DOHH2 (cell line): Measurements from ENCODE around the gene PARP15.

Experiments
- EZH2phosphoT487 ChIP-seq: fragments of 200-600 bp; sonication (generic); IDR thresholded peaks from 2 replicates; pipeline ENCODE4 v1.6.1; 2017; ENCODE audit warnings: borderline replicate concordance, mild to moderate bottlenecking, antibody characterized with exemption, low read length, moderate library complexity, mixed read lengths
- TF ChIP-seq, protein P1 (sequence below): fragments of 200-600 bp; sonication (generic); IDR thresholded peaks from one replicate; pipeline ENCODE4 v1.5.1; 2014; ENCODE audit warnings: antibody characterized with exemption, mild to moderate bottlenecking, low read depth, low read length; ENCODE audit not compliant: poor library complexity, severe bottlenecking

DNA sequence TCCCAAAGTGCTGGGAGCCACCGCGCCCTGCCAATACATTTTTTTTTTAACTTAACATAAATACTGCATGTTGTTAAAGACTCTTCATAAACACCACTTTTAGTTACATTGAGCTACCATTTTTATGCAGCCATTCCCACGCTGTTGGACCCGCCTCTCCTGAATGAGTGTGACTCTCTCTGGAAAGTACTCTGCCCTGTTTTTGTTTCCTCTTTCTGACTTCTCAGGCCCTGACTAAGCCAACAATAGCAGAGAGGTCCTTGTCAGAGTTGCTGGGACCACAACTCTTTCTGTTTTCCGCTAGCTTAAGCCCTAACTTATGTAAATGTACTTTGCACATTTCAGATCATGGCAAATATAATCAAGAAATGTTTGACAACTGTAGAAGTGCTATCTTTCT, 35.2 kb downstream of the PARP15 start:
- TF ChIP-seq, protein P1, sequence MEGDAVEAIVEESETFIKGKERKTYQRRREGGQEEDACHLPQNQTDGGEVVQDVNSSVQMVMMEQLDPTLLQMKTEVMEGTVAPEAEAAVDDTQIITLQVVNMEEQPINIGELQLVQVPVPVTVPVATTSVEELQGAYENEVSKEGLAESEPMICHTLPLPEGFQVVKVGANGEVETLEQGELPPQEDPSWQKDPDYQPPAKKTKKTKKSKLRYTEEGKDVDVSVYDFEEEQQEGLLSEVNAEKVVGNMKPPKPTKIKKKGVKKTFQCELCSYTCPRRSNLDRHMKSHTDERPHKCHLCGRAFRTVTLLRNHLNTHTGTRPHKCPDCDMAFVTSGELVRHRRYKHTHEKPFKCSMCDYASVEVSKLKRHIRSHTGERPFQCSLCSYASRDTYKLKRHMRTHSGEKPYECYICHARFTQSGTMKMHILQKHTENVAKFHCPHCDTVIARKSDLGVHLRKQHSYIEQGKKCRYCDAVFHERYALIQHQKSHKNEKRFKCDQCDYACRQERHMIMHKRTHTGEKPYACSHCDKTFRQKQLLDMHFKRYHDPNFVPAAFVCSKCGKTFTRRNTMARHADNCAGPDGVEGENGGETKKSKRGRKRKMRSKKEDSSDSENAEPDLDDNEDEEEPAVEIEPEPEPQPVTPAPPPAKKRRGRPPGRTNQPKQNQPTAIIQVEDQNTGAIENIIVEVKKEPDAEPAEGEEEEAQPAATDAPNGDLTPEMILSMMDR: no peak
- TF ChIP-seq EZH2phosphoT487: no peak
